Cardiac atrium fibroblast (primary cell): ENCODE results near the gene FBXL4. TPM values are rescaled to one million over a fixed set of nuclear protein-coding genes. Genes with fewer than 3 reads are reported as not detected.

Source experiments
- total RNA-seq: library from RNA; depleted of rRNA; stranded (reverse); fragments of >200 nt; gene quantifications from 2 replicates; pipeline ENCODE4 v1.2.3, GENCODE V29; 2015

The FBXL4 gene
- total RNA-seq: 8.3 and 13.0 TPM in 2 replicates

GRCh38 chr6:98947411-98948292, at the start of gene FBXL4:
Gene FBXL4 (minus strand): TSS chr6:98947946. CDS start chr6:98926988, 20,958 bp downstream.

GRCh38 chr6:98834060-98835031, 113.4 kb downstream of the FBXL4 start, which contains the start of gene POU3F2:
Gene POU3F2 (plus strand): TSS chr6:98834574. CDS start chr6:98834874, 300 bp downstream.

Other genes starting within 250 kb of the FBXL4 start
- not detected in 2 replicates for gene POU3F2, start 113.4 kb downstream of the FBXL4 start, total RNA-seq